Stimulated activated CD4-positive, alpha-beta T cell treated with anti-CD3 and anti-CD28 coated beads, Interleukin-12 subunit alpha, Interleukin-12 subunit beta, amount 100 ng/mL, for 24 hours (primary cell): Measurements from ENCODE around the gene ARHGAP26.

Source experiments
- DNase-seq, 2 experiments: peaks; one replicate each; pipeline ENCODE4 v3.0.0-alpha.2; 2020; ENCODE audit warnings: low read depth in 2 of 2

ARHGAP26 gene

GRCh38 chr5:143268388-143268787, 498.2 kb downstream of the ARHGAP26 start:
- no peak for DNase-seq

- DNase-seq: no peak
These were observed 501.3 kb downstream of the ARHGAP26 start for GRCh38 chr5:143271431-143271830.

GRCh38 chr5:143274952-143275351, 504.8 kb downstream of the ARHGAP26 start:
- no peak for DNase-seq

GRCh38 chr5:143275512-143276363, 505.6 kb downstream of the ARHGAP26 start:
- DNase-seq: no peak

GRCh38 chr5:143277536-143277935, 507.4 kb downstream of the ARHGAP26 start:
- no peak for DNase-seq
